ENCODE data around the gene LDLRAP1. TPM values are rescaled to one million over a fixed set of nuclear protein-coding genes. Genes with fewer than 3 reads are reported as not detected.
"Not testable (repeated sequence)": the region's sequence is repeated elsewhere in the genome, so short reads cannot be mapped to it uniquely, and the experiment has no call there.

Gene LDLRAP1
- total and polyA plus RNA-seq, 8 donors = 17.0 to 28.7 (median 22.4) TPM

- Histone ChIP-seq H3K4me1 (peaks cover 0 to 12% of the 10 kb centered on the region in 2 donors), H3K4me3 (no peak overlapping the region), H3K9me3 (no peaks in the 10 kb centered on the region), H3K36me3 (no peaks in the 10 kb centered on the region), H3K27ac (no peak overlapping the region), H3K27me3 (no peaks in the 10 kb centered on the region)
- DNase-seq (peak in 1 of 4 donors; percentile 16), ATAC-seq (no peak)
- intact Hi-C loops (cut with DNase I) = no loop called here
- TF ChIP-seq, protein P1, sequence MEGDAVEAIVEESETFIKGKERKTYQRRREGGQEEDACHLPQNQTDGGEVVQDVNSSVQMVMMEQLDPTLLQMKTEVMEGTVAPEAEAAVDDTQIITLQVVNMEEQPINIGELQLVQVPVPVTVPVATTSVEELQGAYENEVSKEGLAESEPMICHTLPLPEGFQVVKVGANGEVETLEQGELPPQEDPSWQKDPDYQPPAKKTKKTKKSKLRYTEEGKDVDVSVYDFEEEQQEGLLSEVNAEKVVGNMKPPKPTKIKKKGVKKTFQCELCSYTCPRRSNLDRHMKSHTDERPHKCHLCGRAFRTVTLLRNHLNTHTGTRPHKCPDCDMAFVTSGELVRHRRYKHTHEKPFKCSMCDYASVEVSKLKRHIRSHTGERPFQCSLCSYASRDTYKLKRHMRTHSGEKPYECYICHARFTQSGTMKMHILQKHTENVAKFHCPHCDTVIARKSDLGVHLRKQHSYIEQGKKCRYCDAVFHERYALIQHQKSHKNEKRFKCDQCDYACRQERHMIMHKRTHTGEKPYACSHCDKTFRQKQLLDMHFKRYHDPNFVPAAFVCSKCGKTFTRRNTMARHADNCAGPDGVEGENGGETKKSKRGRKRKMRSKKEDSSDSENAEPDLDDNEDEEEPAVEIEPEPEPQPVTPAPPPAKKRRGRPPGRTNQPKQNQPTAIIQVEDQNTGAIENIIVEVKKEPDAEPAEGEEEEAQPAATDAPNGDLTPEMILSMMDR (IDR thresholded peaks at IDR 0.05) = no peak
Observed at GRCh38 chr1:25583519-25584370, 40.3 kb downstream of the LDLRAP1 start.

GRCh38 chr1:25586181-25586588 lies 42.8 kb downstream of the LDLRAP1 start:
- H3K36me3 ChIP-seq = no peaks in the 10 kb centered on the region
- peaks cover 10 to 16% of the 10 kb centered on the region in 2 donors for H3K4me1 ChIP-seq
- no peaks in the 10 kb centered on the region for H3K27me3 ChIP-seq
- no peak overlapping the region for H3K4me3 ChIP-seq
- no peak overlapping the region for H3K27ac ChIP-seq
- intact Hi-C loops (cut with DNase I) = no loop called here
- no peaks in the 10 kb centered on the region for H3K9me3 ChIP-seq
- peak in 1 of 4 donors; percentile 21 for DNase-seq
- TF ChIP-seq, protein P1 (IDR thresholded peaks at IDR 0.05) = no peak
- ATAC-seq = no peak

GRCh38 chr1:25587290-25587689 lies 43.9 kb downstream of the LDLRAP1 start:
- Histone ChIP-seq H3K9me3 (no peaks in the 10 kb centered on the region), H3K27me3 (no peaks in the 10 kb centered on the region)
- TF ChIP-seq, protein P1 (IDR thresholded peaks at IDR 0.05) = no peak

GRCh38 chr1:25588224-25588623 lies 44.8 kb downstream of the LDLRAP1 start:
- H3K27me3 ChIP-seq; H3K36me3 ChIP-seq; H3K27ac ChIP-seq; intact Hi-C loops (cut with DNase I); H3K9me3 ChIP-seq; ATAC-seq; H3K4me3 ChIP-seq; DNase-seq: not testable (repeated sequence)
- H3K4me1 ChIP-seq = peaks cover 10 to 12% of the 10 kb centered on the region in 2 donors

More at GRCh38 chr1:25587290-25587689, 43.9 kb downstream of the LDLRAP1 start:
- DNase-seq = no peak
- Histone ChIP-seq H3K4me1 (peaks cover 10 to 12% of the 10 kb centered on the region in 2 donors), H3K27ac (no peak overlapping the region), H3K36me3 (no peaks in the 10 kb centered on the region), H3K4me3 (no peak overlapping the region)
- no peak for ATAC-seq
- intact Hi-C loops (cut with DNase I) = no loop called here

DNA sequence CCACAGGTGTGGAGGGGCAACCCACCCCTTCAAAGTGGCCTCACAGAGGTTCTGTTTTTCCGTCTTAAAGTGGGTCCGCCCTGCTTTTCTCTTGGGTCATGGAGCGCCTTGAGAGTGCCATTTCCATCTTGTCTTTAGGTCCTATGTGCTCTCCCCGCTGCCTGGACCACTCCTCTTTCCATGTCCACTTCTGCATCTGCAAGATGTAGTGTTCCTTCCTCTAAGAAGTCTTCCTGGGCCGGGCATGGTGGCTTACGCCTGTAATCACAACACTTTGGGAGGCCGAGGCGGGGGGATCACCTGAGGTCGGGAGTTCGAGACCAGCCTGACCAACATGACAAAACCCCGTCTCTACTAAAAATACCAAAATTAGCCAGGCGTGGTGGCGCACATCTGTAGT lies 45.4 kb downstream of the LDLRAP1 start:
- H3K4me1 ChIP-seq = peaks cover 10 to 12% of the 10 kb centered on the region in 2 donors
- H3K27ac ChIP-seq; intact Hi-C loops (cut with DNase I); H3K36me3 ChIP-seq; H3K4me3 ChIP-seq; ATAC-seq; H3K27me3 ChIP-seq; DNase-seq; H3K9me3 ChIP-seq: not testable (repeated sequence)

DNA sequence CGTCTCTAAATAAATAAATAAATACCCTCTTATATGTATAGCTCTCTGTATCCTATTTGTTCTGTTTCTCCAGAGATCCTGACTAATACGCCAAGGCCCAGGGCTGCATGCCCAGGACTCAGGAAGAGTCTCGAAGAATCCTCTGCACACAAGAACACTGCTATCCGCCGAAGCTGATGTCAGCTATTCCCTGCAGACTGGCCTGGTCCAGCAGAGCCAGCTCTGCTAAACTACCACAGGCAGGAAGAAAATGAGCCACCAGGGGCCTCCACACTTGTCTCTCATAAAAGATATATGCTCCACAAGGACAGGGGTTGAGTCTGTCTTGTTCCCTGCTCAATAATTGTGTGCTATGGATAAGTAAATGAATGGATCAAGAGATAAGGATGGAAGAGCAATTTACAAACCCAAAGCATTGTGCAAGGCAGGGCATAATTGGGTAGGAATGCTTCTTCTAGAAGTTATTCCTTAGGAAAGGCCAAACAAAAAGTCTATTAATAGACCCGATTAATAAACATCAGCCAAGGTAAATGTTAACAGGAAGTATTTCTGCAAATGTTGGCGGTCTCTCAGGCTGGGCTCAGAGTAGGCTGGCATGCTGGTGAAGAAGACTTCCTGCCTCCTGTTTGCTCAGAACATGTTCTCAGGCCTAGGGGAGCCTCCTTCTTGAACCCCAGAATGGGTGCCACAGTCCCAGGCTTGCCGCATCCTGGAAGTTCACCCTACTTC lies 46.9 kb downstream of the LDLRAP1 start:
- H3K9me3 ChIP-seq = no peaks in the 10 kb centered on the region
- DNase-seq = no peak
- no peak overlapping the region for H3K4me3 ChIP-seq
- intact Hi-C loops (cut with DNase I) = no loop called here
- no peaks in the 10 kb centered on the region for H3K36me3 ChIP-seq
- peaks cover 10 to 12% of the 10 kb centered on the region in 2 donors for H3K4me1 ChIP-seq
- peak overlapping the region; percentile 30 to 50 for H3K27ac ChIP-seq
- ATAC-seq = peak; percentile 71
- H3K27me3 ChIP-seq = no peaks in the 10 kb centered on the region
- TF ChIP-seq, protein P1 (IDR thresholded peaks at IDR 0.05) = no peak

Data from left lung (tissue), 10 donors.